Smooth muscle cell (in vitro differentiated cells): ENCODE results near the gene ERICH4. TPM values are rescaled to one million over a fixed set of nuclear protein-coding genes. Genes with fewer than 3 reads are reported as not detected.
"Not testable (repeated sequence)": the region's sequence is repeated elsewhere in the genome, so short reads cannot be mapped to it uniquely, and the experiment has no call there.

Experiments used
- DNase-seq: peaks from one replicate; lab custom pipeline; 2025; ENCODE audit not compliant: unreplicated experiment; lab: John Stamatoyannopoulos, UW
- H2AFZ ChIP-seq: fragments of 200-600 bp; sonication (generic); 2 replicates; pipeline ENCODE4 v1.6.0; 2016; ENCODE audit warnings: antibody characterized with exemption, low read depth, mild to moderate bottlenecking
- H3F3A ChIP-seq: fragments of 200-600 bp; sonication (generic); 2 replicates; pipeline ENCODE4 v1.6.0; 2017; ENCODE audit warnings: antibody characterized with exemption, low read depth
- H3K27ac ChIP-seq: fragments of 200-600 bp; sonication (generic); 2 replicates; pipeline ENCODE4 v1.5.1; 2016; ENCODE audit warnings: low read depth, mild to moderate bottlenecking
- H3K27me3 ChIP-seq: fragments of 200-600 bp; sonication (generic); 2 replicates; pipeline ENCODE4 v1.6.1; 2016; ENCODE audit warnings: low read depth, mild to moderate bottlenecking
- H3K36me3 ChIP-seq: fragments of 200-600 bp; sonication (generic); 2 replicates; pipeline ENCODE4 v1.5.1; 2016; ENCODE audit warnings: low read depth
- H3K4me1 ChIP-seq: fragments of 200-600 bp; sonication (generic); 2 replicates; pipeline ENCODE4 v1.5.1; 2016; ENCODE audit warnings: low read depth
- H3K4me2 ChIP-seq: fragments of 200-600 bp; sonication (generic); 2 replicates; pipeline ENCODE4 v1.6.0; 2016; ENCODE audit warnings: mild to moderate bottlenecking
- H3K4me3 ChIP-seq: fragments of 200-600 bp; sonication (generic); 2 replicates; pipeline ENCODE4 v1.5.1; 2016; ENCODE audit warnings: mild to moderate bottlenecking
- H3K79me2 ChIP-seq: fragments of 200-600 bp; sonication (generic); 2 replicates; pipeline ENCODE4 v1.6.0; 2016; ENCODE audit warnings: low read depth, mild to moderate bottlenecking
- H3K9ac ChIP-seq: fragments of 200-600 bp; sonication (generic); 2 replicates; pipeline ENCODE4 v1.6.0; 2016; ENCODE audit warnings: low read depth
- H3K9me3 ChIP-seq: fragments of 200-600 bp; sonication (generic); replicated peaks from 2 replicates; pipeline ENCODE4 v1.5.1; 2016; ENCODE audit warnings: low read depth
- H4K20me1 ChIP-seq: fragments of 200-600 bp; sonication (generic); 2 replicates; pipeline ENCODE4 v1.6.0; 2016; ENCODE audit warnings: low read depth
- CTCF ChIP-seq: fragments of 200-600 bp; sonication (generic); IDR thresholded peaks from 2 replicates; pipeline ENCODE4 v1.5.1; 2017; ENCODE audit warnings: borderline replicate concordance, mild to moderate bottlenecking, antibody characterized with exemption; ENCODE audit not compliant: insufficient read depth, poor library complexity, severe bottlenecking
- WGBS: methylation state at CpG from one replicate; pipeline ENCODE4 v1.1.7; 2016; ENCODE audit warnings: low lambda C conversion rate; 5-methylcytosine and 5-hydroxymethylcytosine counted together
- polyA plus RNA-seq: library from polyadenylated mRNA; unstranded; fragments of >200 nt; fragmentation: Nextera tagmentation; extraction: Ambion mirVana; gene quantifications from 2 replicates; pipeline ENCODE4 v1.2.1, GENCODE V29; 2016
- total RNA-seq: library from RNA; depleted of rRNA; stranded (reverse); fragments of >200 nt; gene quantifications from 2 replicates; pipeline ENCODE4 v1.2.3, GENCODE V29; 2014

The ERICH4 gene
- total and polyA plus RNA-seq, 2 experiments from 2014 or later = not detected

- no peaks in the 10 kb centered on the region for H4K20me1 ChIP-seq
- WGBS = 75% methylated on average over 1 of the region's 1 CpG
- no peak for DNase-seq
- H3K27ac ChIP-seq = no peak overlapping the region
- H3F3A ChIP-seq = no peaks in the 10 kb centered on the region
- no peak overlapping the region for H3K9ac ChIP-seq
- no peaks in the 10 kb centered on the region for H3K9me3 ChIP-seq
- H3K4me2 ChIP-seq = no peak overlapping the region
- H3K4me1 ChIP-seq = no peaks in the 10 kb centered on the region
- H3K36me3 ChIP-seq = no peaks in the 10 kb centered on the region
- H2AFZ ChIP-seq = no peak overlapping the region
- H3K79me2 ChIP-seq = no peaks in the 10 kb centered on the region
- no peak for TF ChIP-seq CTCF
- no peak overlapping the region for H3K4me3 ChIP-seq
- no peaks in the 10 kb centered on the region for H3K27me3 ChIP-seq
These were observed 14.3 kb downstream of the ERICH4 start for GRCh38 chr19:41457241-41457640.

GRCh38 chr19:41462497-41462896 is 19.5 kb downstream of the ERICH4 start:
- Histone ChIP-seq H3K36me3 (no peaks in the 10 kb centered on the region), H4K20me1 (no peaks in the 10 kb centered on the region), H3K9ac (no peak overlapping the region), H3K27me3 (no peaks in the 10 kb centered on the region), H2AFZ (no peak overlapping the region), H3K4me2 (no peak overlapping the region), H3K4me1 (no peaks in the 10 kb centered on the region), H3K9me3 (no peaks in the 10 kb centered on the region), H3F3A (no peaks in the 10 kb centered on the region), H3K27ac (no peak overlapping the region), H3K79me2 (no peaks in the 10 kb centered on the region), H3K4me3 (no peak overlapping the region)
- no peak for TF ChIP-seq CTCF
- DNase-seq = no peak
- WGBS = 75% methylated on average over 6 of the region's 6 CpGs

- not testable (repeated sequence) for H3K9me3 ChIP-seq, H4K20me1 ChIP-seq, H3K27ac ChIP-seq, H2AFZ ChIP-seq, H3K79me2 ChIP-seq, H3K4me3 ChIP-seq, H3K4me1 ChIP-seq, DNase-seq, H3F3A ChIP-seq, H3K4me2 ChIP-seq, H3K27me3 ChIP-seq, H3K9ac ChIP-seq, H3K36me3 ChIP-seq
- WGBS = 82% methylated on average over 22 of the region's 22 CpGs
These were observed 20.6 kb downstream of the ERICH4 start for GRCh38 chr19:41463257-41464256.

- Histone ChIP-seq H3K36me3 (no peaks in the 10 kb centered on the region), H4K20me1 (no peaks in the 10 kb centered on the region), H3K27me3 (no peaks in the 10 kb centered on the region), H3K9ac (no peak overlapping the region), H3K4me3 (no peak overlapping the region), H2AFZ (no peak overlapping the region), H3K4me1 (no peaks in the 10 kb centered on the region), H3K9me3 (no peaks in the 10 kb centered on the region), H3K27ac (no peak overlapping the region), H3F3A (no peaks in the 10 kb centered on the region), H3K79me2 (no peaks in the 10 kb centered on the region), H3K4me2 (no peak overlapping the region)
- no peak for TF ChIP-seq CTCF
- no peak for DNase-seq
These were observed 33.6 kb downstream of the ERICH4 start for GRCh38 chr19:41476583-41476982.
